Measurements from ENCODE around the gene MTHFD2. TPM values are rescaled to one million over a fixed set of nuclear protein-coding genes. Genes with fewer than 3 reads are reported as not detected.

MTHFD2 gene
- total RNA-seq, 4 donors from 2014 or later, result 15.1 to 24.8 (median 16.2) TPM

- no peak overlapping the region for H3K27ac ChIP-seq
- no peaks in the 10 kb centered on the region for H3K27me3 ChIP-seq
- DNase-seq, result peak in 1 of 3 donors; percentile 8
- no peak for TF ChIP-seq CTCF (IDR thresholded peaks at IDR 0.05)
- TF ChIP-seq POLR2A (IDR thresholded peaks at IDR 0.05), result no peak
- H3K4me3 ChIP-seq, result no peak overlapping the region
- H3K4me1 ChIP-seq, result no peaks in the 10 kb centered on the region
- no peaks in the 10 kb centered on the region for H3K9me3 ChIP-seq
- H3K36me3 ChIP-seq, result no peaks in the 10 kb centered on the region
Observed at GRCh38 chr2:74242354-74243071, 44.1 kb downstream of the MTHFD2 start.

GRCh38 chr2:74244286-74244685, 45.9 kb downstream of the MTHFD2 start:
- Histone ChIP-seq H3K4me3 (no peak overlapping the region), H3K4me1 (no peaks in the 10 kb centered on the region), H3K27ac (no peak overlapping the region), H3K9me3 (no peaks in the 10 kb centered on the region), H3K36me3 (no peaks in the 10 kb centered on the region), H3K27me3 (no peaks in the 10 kb centered on the region)
- no peak for DNase-seq
- no peak for TF ChIP-seq CTCF (IDR thresholded peaks at IDR 0.05)

GRCh38 chr2:74246496-74247195, 48.2 kb downstream of the MTHFD2 start:
- DNase-seq, result no peak
- H3K4me3 ChIP-seq, result no peak overlapping the region
- no peaks in the 10 kb centered on the region for H3K9me3 ChIP-seq
- H3K4me1 ChIP-seq, result no peaks in the 10 kb centered on the region
- TF ChIP-seq CTCF (IDR thresholded peaks at IDR 0.05), result no peak
- TF ChIP-seq POLR2A (IDR thresholded peaks at IDR 0.05), result no peak
- H3K27ac ChIP-seq, result no peak overlapping the region
- H3K36me3 ChIP-seq, result no peaks in the 10 kb centered on the region
- no peaks in the 10 kb centered on the region for H3K27me3 ChIP-seq

GRCh38 chr2:74249406-74250122, 51.1 kb downstream of the MTHFD2 start:
- H3K9me3 ChIP-seq, result no peaks in the 10 kb centered on the region
- no peak overlapping the region for H3K27ac ChIP-seq

More at GRCh38 chr2:74249406-74250122, 51.1 kb downstream of the MTHFD2 start:
- Histone ChIP-seq H3K36me3 (no peaks in the 10 kb centered on the region), H3K27me3 (no peaks in the 10 kb centered on the region), H3K4me3 (no peak overlapping the region), H3K4me1 (no peaks in the 10 kb centered on the region)
- TF ChIP-seq POLR2A (IDR thresholded peaks at IDR 0.05) (no peak), CTCF (IDR thresholded peaks at IDR 0.05) (no peak)
- DNase-seq, result peak in 1 of 3 donors; percentile 28

Data from Peyer's patch (tissue), 4 donors.